MV-4-11 (cell line): ENCODE results near the gene ABCG4.
A peak's percentile ranks its signal among the peaks of the same experiment; 100 is the strongest.

Experiments
- DNase-seq: peaks from one replicate; lab custom pipeline; 2025; lab: John Stamatoyannopoulos, UW

The ABCG4 gene

GRCh38 chr11:119206511-119207414 is 57.9 kb downstream of the ABCG4 start:
- DNase-seq, result peak; percentile 13

- peak; percentile 62 for DNase-seq
Observed at GRCh38 chr11:119207415-119207960, 58.6 kb downstream of the ABCG4 start.

GRCh38 chr11:119209186-119209585 is 60.3 kb downstream of the ABCG4 start:
- DNase-seq, result no peak

- no peak for DNase-seq
Observed at GRCh38 chr11:119210050-119210449, 61.2 kb downstream of the ABCG4 start.
